ENCODE results near the gene VSTM5. TPM values are rescaled to one million over a fixed set of nuclear protein-coding genes. Genes with fewer than 3 reads are reported as not detected.
A peak's percentile ranks its signal among the peaks of the same experiment; 100 is the strongest.

VSTM5 gene
- total RNA-seq, 2 experiments from 2014 or later = not detected

GRCh38 chr11:93791493-93791892 lies 58.9 kb downstream of the VSTM5 start:
- TF ChIP-seq EZH2phosphoT487 (IDR thresholded peaks at IDR 0.05; ENCODE audit: borderline replicate concordance, low read depth, low read length) = no peak
- no peak for TF ChIP-seq CTCF (conservative IDR thresholded peaks at IDR 0.05; ENCODE audit: low read length)

DNA sequence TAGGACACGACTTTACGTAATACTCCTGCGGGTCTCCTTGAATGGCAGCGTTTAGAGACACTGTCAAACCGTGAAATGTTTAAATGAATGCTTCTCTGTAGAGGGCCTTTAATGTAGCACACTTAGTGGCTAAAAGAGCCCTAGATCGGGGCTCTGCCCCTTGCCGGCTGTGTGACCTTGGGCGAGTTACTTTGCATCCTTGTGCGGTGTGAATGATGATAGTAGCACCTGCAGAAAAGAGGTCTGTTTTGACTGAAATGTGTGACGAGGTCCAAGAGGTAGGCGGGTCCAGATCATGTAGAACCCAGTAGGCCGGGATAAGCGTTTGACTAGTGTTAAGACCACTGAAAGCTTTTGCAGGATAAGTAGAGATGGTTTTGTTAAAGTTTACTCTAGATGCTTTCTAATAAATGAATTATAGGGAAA lies 65.5 kb downstream of the VSTM5 start:
- Histone ChIP-seq H3K4me1 (ENCODE audit: insufficient read depth, low read length, poor library complexity, severe bottlenecking) (peaks cover 29% of the 10 kb centered on the region), H2AFZ (ENCODE audit: low read length) (no peak overlapping the region; the same call in 1 of the 2 replicates), H3K79me2 (ENCODE audit: insufficient read depth, low read depth, low read length) (peaks cover 67% of the 10 kb centered on the region), H3K27ac (ENCODE audit: low read depth, low read length, poor library complexity, severe bottlenecking) (peak overlapping the region; percentile 72), H3K4me2 (ENCODE audit: low read length) (peak overlapping the region; percentile 77), H3K9me3 (ENCODE audit: low read length) (no peaks in the 10 kb centered on the region), H4K20me1 (ENCODE audit: insufficient read depth, low read length) (peaks cover 20% of the 10 kb centered on the region), H3K36me3 (ENCODE audit: insufficient read depth, low read length) (peaks cover 46% of the 10 kb centered on the region), H3K9me2 (ENCODE audit: insufficient read depth, low read length) (no peaks in the 10 kb centered on the region), H3K4me3 (ENCODE audit: low read depth, low read length, poor library complexity, severe bottlenecking) (peak overlapping the region; percentile 88)
- no peak for DNase-seq (ENCODE audit: low spot score)
- TF ChIP-seq CTCF (conservative IDR thresholded peaks at IDR 0.05; ENCODE audit: low read length) = 0 out of 2 replicates have a peak, but pooled peaks have one; percentile 11
- no peak for TF ChIP-seq EZH2phosphoT487 (IDR thresholded peaks at IDR 0.05; ENCODE audit: borderline replicate concordance, low read depth, low read length)
- no TSS peak for BruUV-seq (replicated peaks)
- CTCF ChIA-PET (ENCODE audit: unreplicated experiment) = no interaction called here
- POLR2A ChIA-PET = interaction anchor here (0.9 to 1.1 kb wide), 2 partner anchors 43 to 46 kb away, joined by 3 to 4 read pairs; partner anchors contain the start of genes C11orf54 and TAF1D
- intact Hi-C loops (cut with micrococcal nuclease; ENCODE audit: unreplicated experiment) = loop anchor here (1.0 to 5.0 kb wide), 2 partner anchors 44 to 123 kb away; partner anchors contain the start of genes C11orf54, CEP295 and TAF1D

More at GRCh38 chr11:93791493-93791892, 58.9 kb downstream of the VSTM5 start:
- Histone ChIP-seq H3K36me3 (ENCODE audit: insufficient read depth, low read length) (peaks cover 100% of the 10 kb centered on the region), H3K9me2 (ENCODE audit: insufficient read depth, low read length) (no peaks in the 10 kb centered on the region), H3K4me1 (ENCODE audit: insufficient read depth, low read length, poor library complexity, severe bottlenecking) (peaks cover 12% of the 10 kb centered on the region), H4K20me1 (ENCODE audit: insufficient read depth, low read length) (peaks cover 4% of the 10 kb centered on the region; the same call in 1 of the 2 replicates), H3K9me3 (ENCODE audit: low read length) (no peaks in the 10 kb centered on the region), H2AFZ (ENCODE audit: low read length) (no peak overlapping the region), H3K79me2 (ENCODE audit: insufficient read depth, low read depth, low read length) (peaks cover 35% of the 10 kb centered on the region), H3K4me2 (ENCODE audit: low read length) (no peak overlapping the region), H3K4me3 (ENCODE audit: low read depth, low read length, poor library complexity, severe bottlenecking) (no peak overlapping the region), H3K27ac (ENCODE audit: low read depth, low read length, poor library complexity, severe bottlenecking) (no peak overlapping the region)
- BruUV-seq (replicated peaks) = no TSS peak
- intact Hi-C loops (cut with micrococcal nuclease; ENCODE audit: unreplicated experiment) = loop anchor here (5.0 to 10.0 kb wide), 2 partner anchors 109 to 703 kb away; partner anchors contain the start of genes ANKRD49 and MRE11
- ChIA-PET POLR2A (interaction anchor here (0.6 to 1.4 kb wide), 3 partner anchors 10 to 55 kb away, joined by 3 to 10 read pairs (median 4); no protein-coding TSS in a partner anchor), CTCF (ENCODE audit: unreplicated experiment) (no interaction called here)
- no peak for DNase-seq (ENCODE audit: low spot score)
